ENCODE measurements around the gene ATF7IP2. TPM values are rescaled to one million over a fixed set of nuclear protein-coding genes. Genes with fewer than 3 reads are reported as not detected.
"Not testable (repeated sequence)": the region's sequence is repeated elsewhere in the genome, so short reads cannot be mapped to it uniquely, and the experiment has no call there.

Gene ATF7IP2
- total RNA-seq, 1 experiment from 2014 or later, result 22.8 TPM

- not testable (repeated sequence) for H3K4me3 ChIP-seq (ENCODE audit: insufficient read depth, low read depth, low read length); H3K27me3 ChIP-seq (ENCODE audit: control insufficient read depth, insufficient read depth, low read length); H3K36me3 ChIP-seq (replicated peaks; ENCODE audit: control insufficient read depth, insufficient read depth, low read length); DNase-seq
These were observed 23.0 kb upstream of the ATF7IP2 start for GRCh38 chr16:10362864-10363197.

GRCh38 chr16:10366619-10367018 lies 19.2 kb upstream of the ATF7IP2 start:
- DNase-seq, result not testable (repeated sequence)

GRCh38 chr16:10367616-10368188 lies 18.2 kb upstream of the ATF7IP2 start:
- no peaks in the 10 kb centered on the region for H3K27me3 ChIP-seq (ENCODE audit: control insufficient read depth, insufficient read depth, low read length)
- no peak overlapping the region for H3K4me3 ChIP-seq (ENCODE audit: insufficient read depth, low read depth, low read length)
- H3K36me3 ChIP-seq (replicated peaks; ENCODE audit: control insufficient read depth, insufficient read depth, low read length), result no peaks in the 10 kb centered on the region
- no peak for DNase-seq

More at GRCh38 chr16:10366619-10367018, 19.2 kb upstream of the ATF7IP2 start:
- H3K27me3 ChIP-seq (ENCODE audit: control insufficient read depth, insufficient read depth, low read length); H3K4me3 ChIP-seq (ENCODE audit: insufficient read depth, low read depth, low read length); H3K36me3 ChIP-seq (replicated peaks; ENCODE audit: control insufficient read depth, insufficient read depth, low read length): not testable (repeated sequence)

- peak; percentile 42 for DNase-seq
- no peaks in the 10 kb centered on the region for H3K27me3 ChIP-seq (ENCODE audit: control insufficient read depth, insufficient read depth, low read length)
- no peaks in the 10 kb centered on the region for H3K36me3 ChIP-seq (replicated peaks; ENCODE audit: control insufficient read depth, insufficient read depth, low read length)
- no peak overlapping the region for H3K4me3 ChIP-seq (ENCODE audit: insufficient read depth, low read depth, low read length)
These were observed 16.8 kb upstream of the ATF7IP2 start for GRCh38 chr16:10368969-10369551.

- DNase-seq, result no peak
- Histone ChIP-seq H3K27me3 (ENCODE audit: control insufficient read depth, insufficient read depth, low read length) (no peaks in the 10 kb centered on the region), H3K36me3 (replicated peaks; ENCODE audit: control insufficient read depth, insufficient read depth, low read length) (no peaks in the 10 kb centered on the region), H3K4me3 (ENCODE audit: insufficient read depth, low read depth, low read length) (no peak overlapping the region)
These were observed 15.7 kb upstream of the ATF7IP2 start for GRCh38 chr16:10370096-10370726.

GRCh38 chr16:10371592-10371991 lies 14.3 kb upstream of the ATF7IP2 start:
- DNase-seq, result no peak
- no peaks in the 10 kb centered on the region for H3K36me3 ChIP-seq (replicated peaks; ENCODE audit: control insufficient read depth, insufficient read depth, low read length)
- H3K4me3 ChIP-seq (ENCODE audit: insufficient read depth, low read depth, low read length), result no peak overlapping the region
- no peaks in the 10 kb centered on the region for H3K27me3 ChIP-seq (ENCODE audit: control insufficient read depth, insufficient read depth, low read length)

- no peak for DNase-seq
- Histone ChIP-seq H3K4me3 (ENCODE audit: insufficient read depth, low read depth, low read length) (no peak overlapping the region), H3K36me3 (replicated peaks; ENCODE audit: control insufficient read depth, insufficient read depth, low read length) (no peaks in the 10 kb centered on the region)
These were observed 12.3 kb upstream of the ATF7IP2 start for GRCh38 chr16:10373556-10373955.

GRCh38 chr16:10376229-10376628 lies 9.6 kb upstream of the ATF7IP2 start:
- no peak for DNase-seq
- H3K4me3 ChIP-seq (ENCODE audit: insufficient read depth, low read depth, low read length), result no peak overlapping the region
- H3K36me3 ChIP-seq (replicated peaks; ENCODE audit: control insufficient read depth, insufficient read depth, low read length), result no peaks in the 10 kb centered on the region
- no peaks in the 10 kb centered on the region for H3K27me3 ChIP-seq (ENCODE audit: control insufficient read depth, insufficient read depth, low read length)

More at GRCh38 chr16:10373556-10373955, 12.3 kb upstream of the ATF7IP2 start:
- H3K27me3 ChIP-seq (ENCODE audit: control insufficient read depth, insufficient read depth, low read length), result no peaks in the 10 kb centered on the region

- no peak for DNase-seq
- H3K4me3 ChIP-seq (ENCODE audit: insufficient read depth, low read depth, low read length), result no peak overlapping the region
- H3K27me3 ChIP-seq (ENCODE audit: control insufficient read depth, insufficient read depth, low read length), result no peaks in the 10 kb centered on the region
- H3K36me3 ChIP-seq (replicated peaks; ENCODE audit: control insufficient read depth, insufficient read depth, low read length), result no peaks in the 10 kb centered on the region; the same call in 1 of the 2 replicates
These were observed 2.2 kb upstream of the ATF7IP2 start for GRCh38 chr16:10383626-10384025.

GRCh38 chr16:10386517-10387100 lies 748 bp downstream of the ATF7IP2 start:
- H3K4me3 ChIP-seq (ENCODE audit: insufficient read depth, low read depth, low read length), result peak overlapping the region; percentile 82
- no peak for DNase-seq

GRCh38 chr16:10387188-10387617 lies 1.3 kb downstream of the ATF7IP2 start:
- DNase-seq, result no peak
- Histone ChIP-seq H3K36me3 (replicated peaks; ENCODE audit: control insufficient read depth, insufficient read depth, low read length) (peaks cover 2% of the 10 kb centered on the region; the same call in 1 of the 2 replicates), H3K27me3 (ENCODE audit: control insufficient read depth, insufficient read depth, low read length) (no peaks in the 10 kb centered on the region), H3K4me3 (ENCODE audit: insufficient read depth, low read depth, low read length) (peak overlapping the region; percentile 82; the same call in 1 of the 2 replicates)

More at GRCh38 chr16:10386517-10387100, 748 bp downstream of the ATF7IP2 start:
- peaks cover 2% of the 10 kb centered on the region; the same call in 1 of the 2 replicates for H3K36me3 ChIP-seq (replicated peaks; ENCODE audit: control insufficient read depth, insufficient read depth, low read length)
- H3K27me3 ChIP-seq (ENCODE audit: control insufficient read depth, insufficient read depth, low read length), result no peaks in the 10 kb centered on the region

- H3K36me3 ChIP-seq (replicated peaks; ENCODE audit: control insufficient read depth, insufficient read depth, low read length), result peaks cover 2% of the 10 kb centered on the region; the same call in 1 of the 2 replicates
- DNase-seq, result no peak
- no peaks in the 10 kb centered on the region for H3K27me3 ChIP-seq (ENCODE audit: control insufficient read depth, insufficient read depth, low read length)
- H3K4me3 ChIP-seq (ENCODE audit: insufficient read depth, low read depth, low read length), result no peak overlapping the region
These were observed 3.1 kb downstream of the ATF7IP2 start for GRCh38 chr16:10388988-10389387.

- H3K4me3 ChIP-seq (ENCODE audit: insufficient read depth, low read depth, low read length), result no peak overlapping the region
- H3K27me3 ChIP-seq (ENCODE audit: control insufficient read depth, insufficient read depth, low read length), result no peaks in the 10 kb centered on the region
- DNase-seq, result no peak
- peaks cover 2% of the 10 kb centered on the region; the same call in 1 of the 2 replicates for H3K36me3 ChIP-seq (replicated peaks; ENCODE audit: control insufficient read depth, insufficient read depth, low read length)
These were observed 4.5 kb downstream of the ATF7IP2 start for GRCh38 chr16:10390330-10390729.

GRCh38 chr16:10390867-10391266 lies 5.0 kb downstream of the ATF7IP2 start:
- DNase-seq, result no peak
- Histone ChIP-seq H3K36me3 (replicated peaks; ENCODE audit: control insufficient read depth, insufficient read depth, low read length) (peaks cover 2% of the 10 kb centered on the region; the same call in 1 of the 2 replicates), H3K27me3 (ENCODE audit: control insufficient read depth, insufficient read depth, low read length) (no peaks in the 10 kb centered on the region), H3K4me3 (ENCODE audit: insufficient read depth, low read depth, low read length) (no peak overlapping the region)

GRCh38 chr16:10391339-10391738 lies 5.5 kb downstream of the ATF7IP2 start:
- DNase-seq, result no peak
- peaks cover 2% of the 10 kb centered on the region; the same call in 1 of the 2 replicates for H3K36me3 ChIP-seq (replicated peaks; ENCODE audit: control insufficient read depth, insufficient read depth, low read length)
- no peak overlapping the region for H3K4me3 ChIP-seq (ENCODE audit: insufficient read depth, low read depth, low read length)
- H3K27me3 ChIP-seq (ENCODE audit: control insufficient read depth, insufficient read depth, low read length), result no peaks in the 10 kb centered on the region
